ENCODE data around the gene LGALS12. TPM values are rescaled to one million over a fixed set of nuclear protein-coding genes. Genes with fewer than 3 reads are reported as not detected.

Gene LGALS12
- total and polyA plus RNA-seq, 4 donors = 0.12 to 0.99 (median 0.66) TPM; not detected in 1

DNA sequence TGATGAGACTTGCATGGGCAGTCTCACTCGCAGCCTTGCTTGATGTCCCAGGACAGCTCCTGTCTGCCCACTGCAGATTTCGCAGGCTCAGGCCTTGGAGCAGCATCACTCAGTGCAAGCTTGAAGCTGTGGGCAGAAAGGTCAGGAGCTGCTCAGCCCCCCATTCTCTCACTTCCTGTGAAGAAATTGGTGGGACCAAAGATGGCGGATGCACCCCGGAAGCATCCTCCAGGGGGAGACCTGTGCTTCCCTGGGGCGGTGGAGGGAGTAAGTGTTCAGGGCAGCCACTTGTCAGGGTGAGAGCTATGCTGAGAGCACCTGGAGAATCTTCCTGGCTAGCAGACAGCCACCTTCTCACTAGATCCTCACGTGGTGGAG, 46.0 kb downstream of the LGALS12 start:
- H3K4me1 ChIP-seq (ENCODE audit: control insufficient read depth, insufficient read depth, low read length) = peaks cover 6% of the 10 kb centered on the region
- 79% methylated on average over 4 of the region's 6 CpGs for WGBS (ENCODE audit: insufficient coverage)
- no peaks in the 10 kb centered on the region for H3K36me3 ChIP-seq (ENCODE audit: control insufficient read depth, insufficient read depth, low read length)
- no peaks in the 10 kb centered on the region for H3K9me3 ChIP-seq (ENCODE audit: control insufficient read depth, insufficient read depth, low read length)
- H3K4me3 ChIP-seq (ENCODE audit: low read depth, low read length) = no peak overlapping the region
- H3K27ac ChIP-seq (ENCODE audit: low read depth, low read length) = no peak overlapping the region
- DNase-seq (ENCODE audit: low read depth in 4 of 6, low spot score in 6 of 6) = no peak
- H3K27me3 ChIP-seq (ENCODE audit: control insufficient read depth, insufficient read depth, low read length) = no peaks in the 10 kb centered on the region

- 73% methylated on average over 4 of the region's 7 CpGs for WGBS (ENCODE audit: insufficient coverage)
Observed at GRCh38 chr11:63552921-63553320, 47.0 kb downstream of the LGALS12 start.

DNA sequence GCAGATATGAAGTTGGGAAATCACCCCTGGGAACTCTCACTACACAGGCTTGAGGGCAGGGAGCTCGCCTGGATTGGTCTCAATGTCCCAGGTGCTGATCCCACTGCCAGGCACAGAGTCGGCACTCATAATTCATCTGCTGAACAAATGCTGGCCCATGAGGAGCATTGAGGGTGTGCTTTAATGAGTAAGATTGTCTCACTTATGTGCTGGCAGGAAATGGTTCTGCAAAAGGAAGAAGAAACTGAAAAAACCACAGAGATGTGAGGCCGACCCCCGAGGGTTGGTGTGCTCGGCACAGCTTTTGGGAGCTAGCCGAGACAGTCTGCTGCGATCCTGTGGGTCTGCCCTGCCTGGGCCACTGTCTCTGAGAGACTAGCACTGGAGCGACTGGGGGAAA, 47.9 kb downstream of the LGALS12 start:
- H3K36me3 ChIP-seq (ENCODE audit: control insufficient read depth, insufficient read depth, low read length) = no peaks in the 10 kb centered on the region
- WGBS (ENCODE audit: insufficient coverage) = 78% methylated on average over 7 of the region's 8 CpGs
- H3K27ac ChIP-seq (ENCODE audit: low read depth, low read length) = no peak overlapping the region
- no peaks in the 10 kb centered on the region for H3K9me3 ChIP-seq (ENCODE audit: control insufficient read depth, insufficient read depth, low read length)
- DNase-seq (ENCODE audit: low read depth in 4 of 6, low spot score in 6 of 6) = no peak
- H3K27me3 ChIP-seq (ENCODE audit: control insufficient read depth, insufficient read depth, low read length) = no peaks in the 10 kb centered on the region
- no peak overlapping the region for H3K4me3 ChIP-seq (ENCODE audit: low read depth, low read length)
- H3K4me1 ChIP-seq (ENCODE audit: control insufficient read depth, insufficient read depth, low read length) = peaks cover 6% of the 10 kb centered on the region

More at GRCh38 chr11:63552921-63553320, 47.0 kb downstream of the LGALS12 start:
- H3K4me3 ChIP-seq (ENCODE audit: low read depth, low read length) = no peak overlapping the region
- H3K27me3 ChIP-seq (ENCODE audit: control insufficient read depth, insufficient read depth, low read length) = no peaks in the 10 kb centered on the region
- peak in 1 of 6 donors; percentile 33 for DNase-seq (ENCODE audit: low read depth in 4 of 6, low spot score in 6 of 6)
- no peak overlapping the region for H3K27ac ChIP-seq (ENCODE audit: low read depth, low read length)
- peaks cover 6% of the 10 kb centered on the region for H3K4me1 ChIP-seq (ENCODE audit: control insufficient read depth, insufficient read depth, low read length)
- no peaks in the 10 kb centered on the region for H3K9me3 ChIP-seq (ENCODE audit: control insufficient read depth, insufficient read depth, low read length)
- no peaks in the 10 kb centered on the region for H3K36me3 ChIP-seq (ENCODE audit: control insufficient read depth, insufficient read depth, low read length)

DNA sequence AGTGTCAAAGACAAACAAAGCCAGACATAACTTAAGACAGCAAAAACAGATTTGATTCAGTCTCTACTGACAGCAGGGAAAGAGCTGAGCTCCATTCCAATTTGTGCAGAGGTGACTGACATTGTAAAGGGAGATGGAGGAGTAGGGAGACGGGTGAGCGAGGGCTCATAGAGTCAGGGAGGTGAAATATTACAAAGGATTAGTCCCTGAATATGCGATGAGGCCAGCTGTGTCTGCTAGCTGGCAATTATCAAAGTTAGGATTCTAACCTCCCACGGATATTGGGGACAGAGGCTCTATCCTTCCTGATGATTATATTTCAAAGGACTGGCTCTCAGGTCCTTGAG, 49.0 kb downstream of the LGALS12 start:
- no peaks in the 10 kb centered on the region for H3K9me3 ChIP-seq (ENCODE audit: control insufficient read depth, insufficient read depth, low read length)
- peaks cover 6% of the 10 kb centered on the region for H3K4me1 ChIP-seq (ENCODE audit: control insufficient read depth, insufficient read depth, low read length)
- no peaks in the 10 kb centered on the region for H3K36me3 ChIP-seq (ENCODE audit: control insufficient read depth, insufficient read depth, low read length)
- no peak overlapping the region for H3K27ac ChIP-seq (ENCODE audit: low read depth, low read length)
- H3K4me3 ChIP-seq (ENCODE audit: low read depth, low read length) = no peak overlapping the region
- no peaks in the 10 kb centered on the region for H3K27me3 ChIP-seq (ENCODE audit: control insufficient read depth, insufficient read depth, low read length)
- no CpG with 5 or more reads among the region's 4 CpGs for WGBS (ENCODE audit: insufficient coverage)
- DNase-seq (ENCODE audit: low read depth in 4 of 6, low spot score in 6 of 6) = no peak

GRCh38 chr11:63556404-63557013, 50.6 kb downstream of the LGALS12 start:
- H3K4me1 ChIP-seq (ENCODE audit: control insufficient read depth, insufficient read depth, low read length) = peaks cover 12% of the 10 kb centered on the region

GRCh38 chr11:63557570-63557969, 51.7 kb downstream of the LGALS12 start:
- 50% methylated on average over 5 of the region's 7 CpGs for WGBS (ENCODE audit: insufficient coverage)
- no peak overlapping the region for H3K27ac ChIP-seq (ENCODE audit: low read depth, low read length)
- no peaks in the 10 kb centered on the region for H3K36me3 ChIP-seq (ENCODE audit: control insufficient read depth, insufficient read depth, low read length)
- H3K4me3 ChIP-seq (ENCODE audit: low read depth, low read length) = no peak overlapping the region
- DNase-seq (ENCODE audit: low read depth in 4 of 6, low spot score in 6 of 6) = no peak
- H3K4me1 ChIP-seq (ENCODE audit: control insufficient read depth, insufficient read depth, low read length) = peaks cover 12% of the 10 kb centered on the region
- H3K9me3 ChIP-seq (ENCODE audit: control insufficient read depth, insufficient read depth, low read length) = no peaks in the 10 kb centered on the region
- no peaks in the 10 kb centered on the region for H3K27me3 ChIP-seq (ENCODE audit: control insufficient read depth, insufficient read depth, low read length)

More at GRCh38 chr11:63556404-63557013, 50.6 kb downstream of the LGALS12 start:
- Histone ChIP-seq H3K9me3 (ENCODE audit: control insufficient read depth, insufficient read depth, low read length) (no peaks in the 10 kb centered on the region), H3K27ac (ENCODE audit: low read depth, low read length) (no peak overlapping the region), H3K36me3 (ENCODE audit: control insufficient read depth, insufficient read depth, low read length) (no peaks in the 10 kb centered on the region), H3K4me3 (ENCODE audit: low read depth, low read length) (no peak overlapping the region), H3K27me3 (ENCODE audit: control insufficient read depth, insufficient read depth, low read length) (no peaks in the 10 kb centered on the region)
- WGBS (ENCODE audit: insufficient coverage) = 65% methylated on average over 5 of the region's 7 CpGs
- DNase-seq (ENCODE audit: low read depth in 4 of 6, low spot score in 6 of 6) = no peak

DNA sequence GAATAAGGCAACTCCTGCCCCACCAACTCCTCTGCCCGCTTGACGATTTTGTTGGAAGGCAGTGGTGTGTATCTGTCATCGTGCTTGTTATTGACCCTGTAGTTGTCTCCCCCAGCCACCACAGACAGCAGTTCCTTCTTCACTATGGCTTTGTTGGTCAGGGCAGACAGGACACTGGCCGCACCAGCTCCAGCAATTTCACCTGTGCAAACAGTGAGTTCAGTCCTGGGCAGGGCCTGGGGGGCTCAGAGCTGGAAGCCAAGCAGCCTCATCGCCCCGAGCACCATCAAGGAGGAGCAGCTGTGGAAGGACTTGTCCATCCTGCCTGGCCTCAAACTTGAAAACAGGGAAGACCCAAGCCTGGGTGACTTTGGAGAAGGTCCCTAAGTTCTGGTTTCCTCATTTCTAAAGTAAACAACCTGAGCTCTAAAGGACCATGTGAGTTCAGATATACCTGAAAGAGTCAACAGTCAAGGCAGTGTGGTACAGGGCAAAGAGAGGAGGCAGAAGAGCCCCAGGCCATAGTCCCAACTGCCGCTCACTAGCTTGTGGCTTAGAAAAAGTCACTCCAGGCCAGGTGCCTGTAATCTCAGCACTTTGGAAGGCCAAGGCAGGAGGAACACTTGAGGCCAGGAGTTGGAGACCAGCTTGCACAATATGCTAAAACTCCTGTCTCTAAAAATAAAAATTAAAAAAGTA, 52.7 kb downstream of the LGALS12 start:
- DNase-seq (ENCODE audit: low read depth in 4 of 6, low spot score in 6 of 6) = no peak
- H3K4me1 ChIP-seq (ENCODE audit: control insufficient read depth, insufficient read depth, low read length) = peaks cover 10% of the 10 kb centered on the region

GRCh38 chr11:63560506-63561180, 54.8 kb downstream of the LGALS12 start:
- H3K27ac ChIP-seq (ENCODE audit: low read depth, low read length) = no peak overlapping the region
- H3K4me1 ChIP-seq (ENCODE audit: control insufficient read depth, insufficient read depth, low read length) = peaks cover 13% of the 10 kb centered on the region
- no peaks in the 10 kb centered on the region for H3K36me3 ChIP-seq (ENCODE audit: control insufficient read depth, insufficient read depth, low read length)
- 100% methylated on average over 1 of the region's 7 CpGs for WGBS (ENCODE audit: insufficient coverage)
- no peaks in the 10 kb centered on the region for H3K9me3 ChIP-seq (ENCODE audit: control insufficient read depth, insufficient read depth, low read length)
- H3K27me3 ChIP-seq (ENCODE audit: control insufficient read depth, insufficient read depth, low read length) = no peaks in the 10 kb centered on the region
- DNase-seq (ENCODE audit: low read depth in 4 of 6, low spot score in 6 of 6) = peak in 2 of 6 donors; percentile 45 to 90
- H3K4me3 ChIP-seq (ENCODE audit: low read depth, low read length) = no peak overlapping the region

More for the DNA sequence above, 52.7 kb downstream of the LGALS12 start:
- H3K4me3 ChIP-seq (ENCODE audit: low read depth, low read length) = no peak overlapping the region
- no peaks in the 10 kb centered on the region for H3K9me3 ChIP-seq (ENCODE audit: control insufficient read depth, insufficient read depth, low read length)
- no peak overlapping the region for H3K27ac ChIP-seq (ENCODE audit: low read depth, low read length)
- 97% methylated on average over 5 of the region's 7 CpGs for WGBS (ENCODE audit: insufficient coverage)
- no peaks in the 10 kb centered on the region for H3K27me3 ChIP-seq (ENCODE audit: control insufficient read depth, insufficient read depth, low read length)
- H3K36me3 ChIP-seq (ENCODE audit: control insufficient read depth, insufficient read depth, low read length) = no peaks in the 10 kb centered on the region

- Histone ChIP-seq H3K27me3 (ENCODE audit: control insufficient read depth, insufficient read depth, low read length) (no peaks in the 10 kb centered on the region), H3K4me1 (ENCODE audit: control insufficient read depth, insufficient read depth, low read length) (peaks cover 13% of the 10 kb centered on the region), H3K27ac (ENCODE audit: low read depth, low read length) (no peak within 1 kb of the TSS), H3K36me3 (ENCODE audit: control insufficient read depth, insufficient read depth, low read length) (no peaks in the 10 kb centered on the region), H3K4me3 (ENCODE audit: low read depth, low read length) (no peak within 1 kb of the TSS), H3K9me3 (ENCODE audit: control insufficient read depth, insufficient read depth, low read length) (no peaks in the 10 kb centered on the region)
- 100% methylated on average over 6 of the region's 13 CpGs for WGBS (ENCODE audit: insufficient coverage)
- DNase-seq (ENCODE audit: low read depth in 4 of 6, low spot score in 6 of 6) = no peak
Observed at GRCh38 chr11:63563201-63564055, 57.5 kb downstream of the LGALS12 start, which contains the start of gene PLAAT2. PLAAT2 (minus strand) TSS chr11:63563379; CDS start chr11:63563324, 55 bp downstream.
